ENCODE measurements around the gene STMND1.

The STMND1 gene

GRCh38 chr6:17167327-17167979 is 65.6 kb downstream of the STMND1 start:
- no peak for DNase-seq

GRCh38 chr6:17169291-17169690 is 67.4 kb downstream of the STMND1 start:
- no peak for DNase-seq

GRCh38 chr6:17169711-17170110 is 67.9 kb downstream of the STMND1 start:
- no peak for DNase-seq

- DNase-seq, result no peak
Observed at GRCh38 chr6:17172836-17173470, 71.1 kb downstream of the STMND1 start.

GRCh38 chr6:17178326-17178725 is 76.5 kb downstream of the STMND1 start:
- no peak for DNase-seq

- no peak for DNase-seq
Observed at GRCh38 chr6:17178754-17179529, 77.1 kb downstream of the STMND1 start.

GRCh38 chr6:17179530-17180073 is 77.8 kb downstream of the STMND1 start:
- no peak for DNase-seq
